ENCODE data around the gene ARL5A. TPM values are rescaled to one million over a fixed set of nuclear protein-coding genes. Genes with fewer than 3 reads are reported as not detected.

ARL5A gene
- total and polyA plus RNA-seq, 9 of the 15 experiments (the other 6 are each of a cell fraction or from before 2014, with no cell fraction given) = 16.3 to 117 (median 88.4) TPM

DNA sequence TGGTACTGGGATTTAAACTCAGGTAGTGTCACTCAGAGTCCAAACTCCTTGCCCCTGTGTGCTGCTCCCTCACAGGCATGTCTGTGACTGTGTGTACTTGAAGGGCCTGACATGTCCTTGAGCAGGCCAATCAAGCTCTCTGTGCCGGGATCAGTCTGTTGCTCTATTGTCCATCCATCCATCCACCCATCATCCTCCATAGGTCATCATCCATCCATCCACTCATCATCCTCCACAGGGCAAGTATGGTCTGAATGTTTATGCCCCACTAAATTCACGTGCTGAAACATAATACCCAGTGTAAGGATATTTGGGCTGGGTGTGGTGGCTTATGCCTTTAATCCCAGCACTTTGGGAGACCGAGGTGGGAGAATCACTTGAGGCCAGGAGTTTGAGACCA, 69.5 kb downstream of the ARL5A start:
- ATAC-seq (no peak), FAIRE-seq (no peak), DNase-seq (ENCODE audit: extremely low read depth in 1 of 4, low spot score in 3 of 4) (no peak)
- BruUV-seq (replicated peaks) = no TSS peak
- no peak overlapping the region for H2AFZ ChIP-seq (ENCODE audit: low read depth, low read length)
- peaks cover 13 to 53% of the 10 kb centered on the region in 2 experiments for H3K4me1 ChIP-seq (replicated peaks in 1 of 2; ENCODE audit: control insufficient read depth in 2 of 2, insufficient read depth in 2 of 2, low read length in 2 of 2)
- POLR2A ChIA-PET = no interaction called here
- no peaks in the 10 kb centered on the region for H3K9me1 ChIP-seq (ENCODE audit: control insufficient read depth, insufficient read depth, low read length)
- in situ Hi-C loops (cut with MboI) (no loop called here), intact Hi-C loops (cut with micrococcal nuclease) (no loop called here)
- H4K20me1 ChIP-seq (replicated peaks; ENCODE audit: control insufficient read depth, insufficient read depth, low read length) = no peaks in the 10 kb centered on the region
- no peaks in the 10 kb centered on the region for H3K79me2 ChIP-seq (ENCODE audit: control insufficient read depth, insufficient read depth, low read length)
- CTCF ChIA-PET (ENCODE audit: low intra/inter-chr PET ratio) = no interaction called here
- H3K9ac ChIP-seq (ENCODE audit: insufficient read depth in 1 of 2, low read depth in 2 of 2, low read length in 2 of 2) = no peak overlapping the region
- no peaks in the 10 kb centered on the region for H3K9me3 ChIP-seq (replicated peaks; ENCODE audit: control insufficient read depth, insufficient read depth, low read depth, low read length)
- H3K27me3 ChIP-seq (ENCODE audit: control insufficient read depth in 2 of 2, insufficient read depth in 2 of 2, low read length in 2 of 2) = no peaks in the 10 kb centered on the region
- H3K36me3 ChIP-seq (ENCODE audit: control insufficient read depth, insufficient read depth, low read length) = no peaks in the 10 kb centered on the region
- H3K4me2 ChIP-seq (ENCODE audit: insufficient read depth, low read length) = no peak overlapping the region
- H3K4me3 ChIP-seq = no peak overlapping the region
- TF ChIP-seq ZNF586 (CRISPR knock-in tag; conservative IDR thresholded peaks at IDR 0.05) (no peak), RBM39 (optimal IDR thresholded peaks at IDR 0.05; ENCODE audit: low read depth, low read length) (no peak), CTBP1 (IDR thresholded peaks at IDR 0.05; ENCODE audit: borderline replicate concordance) (no peak), SP1 (CRISPR knock-in tag; IDR thresholded peaks at IDR 0.05) (no peak)
- TF ChIP-seq, protein P1, sequence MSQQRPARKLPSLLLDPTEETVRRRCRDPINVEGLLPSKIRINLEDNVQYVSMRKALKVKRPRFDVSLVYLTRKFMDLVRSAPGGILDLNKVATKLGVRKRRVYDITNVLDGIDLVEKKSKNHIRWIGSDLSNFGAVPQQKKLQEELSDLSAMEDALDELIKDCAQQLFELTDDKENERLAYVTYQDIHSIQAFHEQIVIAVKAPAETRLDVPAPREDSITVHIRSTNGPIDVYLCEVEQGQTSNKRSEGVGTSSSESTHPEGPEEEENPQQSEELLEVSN (IDR thresholded peaks at IDR 0.05; ENCODE audit: borderline replicate concordance in 1 of 2, extremely low read depth in 1 of 2, insufficient read depth in 1 of 2, insufficient read length in 1 of 2, low read depth in 1 of 2, low read length in 1 of 2, poor library complexity in 1 of 2, severe bottlenecking in 1 of 2) = no peak
- TF ChIP-seq, protein P2, sequence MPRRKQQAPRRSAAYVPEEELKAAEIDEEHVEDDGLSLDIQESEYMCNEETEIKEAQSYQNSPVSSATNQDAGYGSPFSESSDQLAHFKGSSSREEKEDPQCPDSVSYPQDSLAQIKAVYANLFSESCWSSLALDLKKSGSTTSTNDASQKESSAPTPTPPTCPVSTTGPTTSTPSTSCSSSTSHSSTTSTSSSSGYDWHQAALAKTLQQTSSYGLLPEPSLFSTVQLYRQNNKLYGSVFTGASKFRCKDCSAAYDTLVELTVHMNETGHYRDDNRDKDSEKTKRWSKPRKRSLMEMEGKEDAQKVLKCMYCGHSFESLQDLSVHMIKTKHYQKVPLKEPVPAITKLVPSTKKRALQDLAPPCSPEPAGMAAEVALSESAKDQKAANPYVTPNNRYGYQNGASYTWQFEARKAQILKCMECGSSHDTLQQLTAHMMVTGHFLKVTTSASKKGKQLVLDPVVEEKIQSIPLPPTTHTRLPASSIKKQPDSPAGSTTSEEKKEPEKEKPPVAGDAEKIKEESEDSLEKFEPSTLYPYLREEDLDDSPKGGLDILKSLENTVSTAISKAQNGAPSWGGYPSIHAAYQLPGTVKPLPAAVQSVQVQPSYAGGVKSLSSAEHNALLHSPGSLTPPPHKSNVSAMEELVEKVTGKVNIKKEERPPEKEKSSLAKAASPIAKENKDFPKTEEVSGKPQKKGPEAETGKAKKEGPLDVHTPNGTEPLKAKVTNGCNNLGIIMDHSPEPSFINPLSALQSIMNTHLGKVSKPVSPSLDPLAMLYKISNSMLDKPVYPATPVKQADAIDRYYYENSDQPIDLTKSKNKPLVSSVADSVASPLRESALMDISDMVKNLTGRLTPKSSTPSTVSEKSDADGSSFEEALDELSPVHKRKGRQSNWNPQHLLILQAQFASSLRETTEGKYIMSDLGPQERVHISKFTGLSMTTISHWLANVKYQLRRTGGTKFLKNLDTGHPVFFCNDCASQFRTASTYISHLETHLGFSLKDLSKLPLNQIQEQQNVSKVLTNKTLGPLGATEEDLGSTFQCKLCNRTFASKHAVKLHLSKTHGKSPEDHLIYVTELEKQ (CRISPR knock-in tag; IDR thresholded peaks at IDR 0.05) = no peak
- TF ChIP-seq, protein P3, sequence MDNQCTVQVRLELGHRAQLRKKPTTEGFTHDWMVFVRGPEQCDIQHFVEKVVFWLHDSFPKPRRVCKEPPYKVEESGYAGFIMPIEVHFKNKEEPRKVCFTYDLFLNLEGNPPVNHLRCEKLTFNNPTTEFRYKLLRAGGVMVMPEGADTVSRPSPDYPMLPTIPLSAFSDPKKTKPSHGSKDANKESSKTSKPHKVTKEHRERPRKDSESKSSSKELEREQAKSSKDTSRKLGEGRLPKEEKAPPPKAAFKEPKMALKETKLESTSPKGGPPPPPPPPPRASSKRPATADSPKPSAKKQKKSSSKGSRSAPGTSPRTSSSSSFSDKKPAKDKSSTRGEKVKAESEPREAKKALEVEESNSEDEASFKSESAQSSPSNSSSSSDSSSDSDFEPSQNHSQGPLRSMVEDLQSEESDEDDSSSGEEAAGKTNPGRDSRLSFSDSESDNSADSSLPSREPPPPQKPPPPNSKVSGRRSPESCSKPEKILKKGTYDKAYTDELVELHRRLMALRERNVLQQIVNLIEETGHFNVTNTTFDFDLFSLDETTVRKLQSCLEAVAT (IDR thresholded peaks at IDR 0.05) = peak in 1 of 2 experiments; percentile 63; a peak in 1 of 4 replicates
- no peak overlapping the region for H3K27ac ChIP-seq (ENCODE audit: extremely low read depth, low read depth, low read length)
- WGBS (ENCODE audit: insufficient coverage, low coverage, missing lambda C conversion rate) = 85% methylated on average over 3 of the region's 3 CpGs

All from K562 (cell line).